GM10248 (cell line): ENCODE measurements around the gene SYNJ1.

Experiments used
- CTCF ChIA-PET: fragments of 300-600 bp; sonication (Branson Sonifier 250); formaldehyde crosslinking; extraction: SDS; loops from one replicate; lab custom pipeline; 2021; ENCODE audit warnings: antibody characterized with exemption; lab: Yijun Ruan, JAX
- POLR2A ChIA-PET: fragments of 350-650 bp; sonication (Branson Sonifier 250); formaldehyde crosslinking; extraction: SDS; loops from one replicate; lab custom pipeline; 2020; ENCODE audit warnings: antibody characterized with exemption; lab: Yijun Ruan, JAX
- DNase-seq: peaks from one replicate; pipeline ENCODE4 v3.0.0; 2012; ENCODE audit errors: extremely low spot score
- CTCF ChIP-seq: IDR thresholded peaks from 2 replicates; pipeline ENCODE4 v1.5.1; 2012; ENCODE audit warnings: mild to moderate bottlenecking, low read depth; ENCODE audit errors: extremely low read depth, missing control alignments, control extremely low read depth

The SYNJ1 gene

GRCh38 chr21:32712641-32713040 lies 15.2 kb downstream of the SYNJ1 start:
- POLR2A ChIA-PET: interaction anchor here (1.5 kb wide), 1 partner anchor 15 kb away, joined by 7 read pairs; the partner anchor contains the start of gene SYNJ1

GRCh38 chr21:32712043-32712442 lies 15.8 kb downstream of the SYNJ1 start:
- DNase-seq: peak; percentile 62
- POLR2A ChIA-PET: interaction anchor here (0.7 to 1.5 kb wide), 3 partner anchors 16 to 1015 kb away, joined by 3 to 7 read pairs (median 3); partner anchors contain the start of gene SYNJ1
- CTCF ChIA-PET: interaction anchor here (0.9 to 1.6 kb wide), 5 partner anchors 15 to 228 kb away, joined by 3 to 7 read pairs (median 3); partner anchors contain the start of gene SYNJ1
- no peak for TF ChIP-seq CTCF

More at GRCh38 chr21:32712641-32713040, 15.2 kb downstream of the SYNJ1 start:
- no peak for DNase-seq
- CTCF ChIA-PET: interaction anchor here (0.9 to 1.6 kb wide), 7 partner anchors 10 to 228 kb away, joined by 3 to 7 read pairs (median 3); partner anchors contain the start of gene SYNJ1
- no peak for TF ChIP-seq CTCF

GRCh38 chr21:32710987-32711386 lies 16.8 kb downstream of the SYNJ1 start:
- TF ChIP-seq CTCF: no peak
- ChIA-PET POLR2A (no interaction called here), CTCF (no interaction called here)
- DNase-seq: no peak

- ChIA-PET CTCF (interaction anchor here (1.4 kb wide), 1 partner anchor 116 kb away, joined by 5 read pairs; no protein-coding TSS in a partner anchor), POLR2A (no interaction called here)
- no peak for TF ChIP-seq CTCF
- DNase-seq: no peak
These were observed 17.6 kb downstream of the SYNJ1 start for GRCh38 chr21:32710069-32710784.

GRCh38 chr21:32708069-32708468 lies 19.7 kb downstream of the SYNJ1 start:
- DNase-seq: no peak
- ChIA-PET POLR2A (no interaction called here), CTCF (interaction anchor here (0.8 to 1.9 kb wide), 5 partner anchors 9 to 24 kb away, joined by 3 to 5 read pairs (median 3); no protein-coding TSS in a partner anchor)
- no peak for TF ChIP-seq CTCF

GRCh38 chr21:32705901-32706300 lies 21.9 kb downstream of the SYNJ1 start:
- DNase-seq: no peak
- ChIA-PET POLR2A (no interaction called here), CTCF (no interaction called here)
- TF ChIP-seq CTCF: no peak
